Jurkat, Clone E6-1 (cell line): Measurements from ENCODE around the gene ABCC1.
"Not testable (repeated sequence)": the region's sequence is repeated elsewhere in the genome, so short reads cannot be mapped to it uniquely, and the experiment has no call there.

Experiments
- DNase-seq: peaks from one replicate; pipeline ENCODE4 v3.0.0-alpha.2; 2011; ENCODE audit warnings: low read depth, low spot score
- H3K4me3 ChIP-seq: 2 replicates; pipeline ENCODE4 v1.5.1; 2011; ENCODE audit warnings: mild to moderate bottlenecking, low read length, control low read depth, moderate library complexity

Gene ABCC1

GRCh38 chr16:16092925-16093627 is 143.7 kb downstream of the ABCC1 start:
- DNase-seq, result no peak
- H3K4me3 ChIP-seq, result no peak overlapping the region

GRCh38 chr16:16093628-16094332 is 144.4 kb downstream of the ABCC1 start:
- DNase-seq, result no peak
- no peak overlapping the region for H3K4me3 ChIP-seq

GRCh38 chr16:16095646-16096045 is 146.2 kb downstream of the ABCC1 start:
- no peak for DNase-seq

GRCh38 chr16:16096121-16096857 is 146.9 kb downstream of the ABCC1 start:
- DNase-seq, result no peak
- H3K4me3 ChIP-seq, result no peak overlapping the region

More at GRCh38 chr16:16095646-16096045, 146.2 kb downstream of the ABCC1 start:
- no peak overlapping the region for H3K4me3 ChIP-seq

- DNase-seq, result no peak
- H3K4me3 ChIP-seq, result no peak overlapping the region
Measured at GRCh38 chr16:16096858-16097213, 147.4 kb downstream of the ABCC1 start.

- DNase-seq, result no peak
- H3K4me3 ChIP-seq, result no peak overlapping the region
Measured at GRCh38 chr16:16099320-16099719, 149.9 kb downstream of the ABCC1 start.

GRCh38 chr16:16100631-16101030 is 151.2 kb downstream of the ABCC1 start:
- DNase-seq, result no peak
- no peak overlapping the region for H3K4me3 ChIP-seq

- DNase-seq, result no peak
- H3K4me3 ChIP-seq, result no peak overlapping the region
Measured at GRCh38 chr16:16101585-16101984, 152.2 kb downstream of the ABCC1 start.

- no peak for DNase-seq
- H3K4me3 ChIP-seq, result no peak overlapping the region
Measured at GRCh38 chr16:16102738-16103137, 153.3 kb downstream of the ABCC1 start.

GRCh38 chr16:16104132-16104803 is 154.9 kb downstream of the ABCC1 start:
- DNase-seq, H3K4me3 ChIP-seq: not testable (repeated sequence)

GRCh38 chr16:16104804-16105141 is 155.4 kb downstream of the ABCC1 start:
- not testable (repeated sequence) for H3K4me3 ChIP-seq, DNase-seq

- no peak for DNase-seq
- H3K4me3 ChIP-seq, result no peak overlapping the region
Measured at GRCh38 chr16:16105646-16106045, 156.2 kb downstream of the ABCC1 start.

GRCh38 chr16:16106466-16106865 is 157.1 kb downstream of the ABCC1 start:
- no peak overlapping the region for H3K4me3 ChIP-seq
- DNase-seq, result no peak

GRCh38 chr16:16107839-16108238 is 158.4 kb downstream of the ABCC1 start:
- DNase-seq, result no peak
- no peak overlapping the region for H3K4me3 ChIP-seq

- DNase-seq, result no peak
- no peak overlapping the region for H3K4me3 ChIP-seq
Measured at GRCh38 chr16:16108759-16109158, 159.3 kb downstream of the ABCC1 start.

- no peak for DNase-seq
- H3K4me3 ChIP-seq, result no peak overlapping the region
Measured at GRCh38 chr16:16109453-16110110, 160.2 kb downstream of the ABCC1 start.

- no peak overlapping the region for H3K4me3 ChIP-seq
- no peak for DNase-seq
Measured at GRCh38 chr16:16110111-16110490, 160.7 kb downstream of the ABCC1 start.

- DNase-seq, result no peak
- H3K4me3 ChIP-seq, result no peak overlapping the region
Measured at GRCh38 chr16:16111639-16112038, 162.2 kb downstream of the ABCC1 start.

- no peak overlapping the region for H3K4me3 ChIP-seq
- no peak for DNase-seq
Measured at GRCh38 chr16:16112450-16113053, 163.1 kb downstream of the ABCC1 start.
